ENCODE results near the gene LSR. TPM values are rescaled to one million over a fixed set of nuclear protein-coding genes. Genes with fewer than 3 reads are reported as not detected.

Gene LSR
- total RNA-seq, 1 donor from 2014 or later: 2.8 TPM

DNA sequence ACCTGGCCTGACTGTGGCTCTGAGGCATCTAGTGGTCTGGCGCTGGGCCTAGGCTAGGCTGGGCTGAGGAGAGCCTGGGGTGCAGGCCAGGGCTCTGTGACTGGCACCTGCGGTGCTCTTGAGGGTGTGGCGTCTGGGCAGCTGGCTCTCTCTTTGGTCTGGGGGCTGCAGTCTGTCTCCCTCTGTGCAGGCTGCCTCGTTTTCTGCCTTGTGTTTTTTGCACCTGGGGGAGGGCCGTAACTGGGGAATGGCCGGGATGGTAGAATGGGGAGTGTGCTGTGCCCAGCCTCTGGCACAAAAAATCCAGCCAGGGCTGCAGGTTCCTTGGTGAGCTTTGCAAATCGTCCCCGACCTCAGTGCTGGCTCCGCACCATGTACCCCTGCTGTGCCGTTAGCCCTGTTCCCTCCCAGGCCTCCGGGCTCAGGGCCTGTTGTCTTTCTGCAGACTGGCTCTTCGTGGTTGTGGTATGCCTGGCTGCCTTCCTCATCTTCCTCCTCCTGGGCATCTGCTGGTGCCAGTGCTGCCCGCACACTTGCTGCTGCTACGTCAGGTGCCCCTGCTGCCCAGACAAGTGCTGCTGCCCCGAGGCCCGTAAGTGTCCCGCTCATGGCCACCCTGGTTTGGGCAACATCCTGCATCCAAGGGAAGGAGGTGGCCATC is 13.4 kb downstream of the LSR start:
- intact Hi-C loops (cut with micrococcal nuclease): no loop called here
- no peak for DNase-seq
- Mint-ChIP-seq H3K4me3 (no peak overlapping the region), H3K9me3 (no peaks in the 10 kb centered on the region), H3K36me3 (ENCODE audit: low read depth) (peaks cover 12% of the 10 kb centered on the region), H3K4me1 (peaks cover 17% of the 10 kb centered on the region), H3K27ac (no peak overlapping the region), H3K27me3 (no peaks in the 10 kb centered on the region)

GRCh38 chr19:35264268-35265125 is 15.7 kb downstream of the LSR start:
- intact Hi-C loops (cut with micrococcal nuclease): no loop called here
- Mint-ChIP-seq H3K4me1 (peaks cover 10% of the 10 kb centered on the region), H3K36me3 (ENCODE audit: low read depth) (peaks cover 12% of the 10 kb centered on the region), H3K27ac (no peak overlapping the region), H3K9me3 (no peaks in the 10 kb centered on the region), H3K4me3 (no peak overlapping the region), H3K27me3 (no peaks in the 10 kb centered on the region)
- DNase-seq: no peak

DNA sequence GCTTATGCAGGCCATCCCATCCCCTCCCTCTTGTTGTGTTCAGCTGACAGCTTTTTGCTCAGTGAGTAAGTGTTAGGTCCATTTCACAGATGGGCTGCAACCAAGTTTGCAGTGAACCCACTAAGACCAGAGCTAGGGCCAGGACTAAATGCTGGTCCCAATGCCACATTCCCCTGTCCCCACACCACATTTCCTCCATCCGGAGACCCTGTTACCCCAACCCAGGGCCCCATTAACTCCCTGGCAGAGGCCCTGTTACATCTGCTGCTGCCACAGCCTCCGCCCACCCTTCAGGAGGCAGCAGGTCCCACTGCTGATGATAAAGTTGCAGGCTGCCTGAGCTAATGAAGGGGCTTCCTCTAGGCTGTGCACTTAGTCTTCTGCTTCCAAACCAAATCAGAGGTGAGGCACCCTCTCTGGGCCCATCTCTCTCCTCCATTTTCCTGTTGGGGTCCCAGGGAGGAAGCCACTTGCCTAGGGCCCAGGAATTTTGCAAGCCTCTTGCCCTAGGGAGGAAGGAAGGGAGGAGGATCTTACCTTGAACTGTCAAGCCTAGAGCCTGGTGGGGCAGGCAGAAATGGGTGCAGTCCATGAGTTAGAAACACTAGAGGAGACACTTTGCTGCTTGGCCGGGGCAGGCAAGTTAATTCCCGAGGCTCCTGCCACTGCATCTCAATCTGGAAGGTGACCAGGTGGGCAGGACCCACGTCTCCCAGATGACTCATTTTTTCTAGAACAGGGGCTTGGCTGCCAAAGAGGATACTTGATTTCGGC is 16.5 kb downstream of the LSR start:
- Mint-ChIP-seq H3K4me3 (peak overlapping the region; percentile 91), H3K9me3 (no peaks in the 10 kb centered on the region), H3K27ac (peak overlapping the region; percentile 55), H3K4me1 (peaks cover 10% of the 10 kb centered on the region), H3K36me3 (ENCODE audit: low read depth) (peaks cover 15% of the 10 kb centered on the region), H3K27me3 (no peaks in the 10 kb centered on the region)
- intact Hi-C loops (cut with micrococcal nuclease): no loop called here
- DNase-seq: no peak

DNA sequence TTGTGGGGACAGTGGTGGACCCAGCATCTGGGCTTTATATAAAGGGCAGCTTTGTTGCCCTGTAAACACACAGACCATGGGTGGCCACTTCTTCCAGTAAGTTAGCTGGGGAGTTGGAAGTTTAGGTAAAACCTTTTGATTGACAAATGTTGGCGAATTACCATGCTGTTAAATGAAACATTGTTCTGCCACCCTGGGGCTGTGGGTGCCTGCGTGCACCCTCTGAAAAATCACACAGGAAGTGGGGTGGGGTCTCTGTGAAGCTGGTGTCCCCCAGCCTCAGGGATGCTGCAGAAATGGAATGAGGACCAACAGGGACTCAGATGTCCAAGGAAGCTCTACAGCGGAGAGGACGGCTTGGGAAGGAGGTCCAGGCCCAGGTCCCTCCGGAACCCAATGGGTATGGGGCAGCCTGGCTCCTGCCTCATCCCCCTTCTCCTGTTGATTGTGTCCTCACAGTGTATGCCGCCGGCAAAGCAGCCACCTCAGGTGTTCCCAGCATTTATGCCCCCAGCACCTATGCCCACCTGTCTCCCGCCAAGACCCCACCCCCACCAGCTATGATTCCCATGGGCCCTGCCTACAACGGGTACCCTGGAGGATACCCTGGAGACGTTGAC is 17.2 kb downstream of the LSR start:
- no peak for DNase-seq
- intact Hi-C loops (cut with micrococcal nuclease): no loop called here
- Mint-ChIP-seq H3K27ac (peak overlapping the region; percentile 87), H3K4me3 (peak overlapping the region; percentile 91), H3K27me3 (no peaks in the 10 kb centered on the region), H3K9me3 (no peaks in the 10 kb centered on the region), H3K36me3 (ENCODE audit: low read depth) (peaks cover 22% of the 10 kb centered on the region), H3K4me1 (peaks cover 13% of the 10 kb centered on the region)

- Mint-ChIP-seq H3K27ac (peak overlapping the region; percentile 94), H3K9me3 (no peaks in the 10 kb centered on the region), H3K36me3 (ENCODE audit: low read depth) (peaks cover 28% of the 10 kb centered on the region), H3K27me3 (no peaks in the 10 kb centered on the region), H3K4me1 (peaks cover 14% of the 10 kb centered on the region), H3K4me3 (peak overlapping the region; percentile 91)
- peak; percentile 69 for DNase-seq
- intact Hi-C loops (cut with micrococcal nuclease): no loop called here
These were observed 17.9 kb downstream of the LSR start for GRCh38 chr19:35266520-35267352.

- Mint-ChIP-seq H3K9me3 (no peaks in the 10 kb centered on the region), H3K27me3 (no peaks in the 10 kb centered on the region), H3K4me3 (peak overlapping the region; percentile 91), H3K4me1 (peaks cover 15% of the 10 kb centered on the region), H3K36me3 (ENCODE audit: low read depth) (peaks cover 35% of the 10 kb centered on the region), H3K27ac (peak overlapping the region; percentile 94)
- peak; percentile 84 for DNase-seq
- intact Hi-C loops (cut with micrococcal nuclease): no loop called here
These were observed 18.6 kb downstream of the LSR start for GRCh38 chr19:35267353-35267817.

GRCh38 chr19:35267818-35268535 is 19.2 kb downstream of the LSR start:
- intact Hi-C loops (cut with micrococcal nuclease): loop anchor here (1.0 to 2.0 kb wide), 2 partner anchors 113 to 127 kb away; partner anchors contain the start of gene FXYD5
- Mint-ChIP-seq H3K27ac (peak overlapping the region; percentile 94), H3K4me1 (peaks cover 15% of the 10 kb centered on the region), H3K4me3 (peak overlapping the region; percentile 91), H3K27me3 (no peaks in the 10 kb centered on the region), H3K9me3 (no peaks in the 10 kb centered on the region), H3K36me3 (ENCODE audit: low read depth) (peaks cover 38% of the 10 kb centered on the region)
- peak; percentile 94 for DNase-seq

DNA sequence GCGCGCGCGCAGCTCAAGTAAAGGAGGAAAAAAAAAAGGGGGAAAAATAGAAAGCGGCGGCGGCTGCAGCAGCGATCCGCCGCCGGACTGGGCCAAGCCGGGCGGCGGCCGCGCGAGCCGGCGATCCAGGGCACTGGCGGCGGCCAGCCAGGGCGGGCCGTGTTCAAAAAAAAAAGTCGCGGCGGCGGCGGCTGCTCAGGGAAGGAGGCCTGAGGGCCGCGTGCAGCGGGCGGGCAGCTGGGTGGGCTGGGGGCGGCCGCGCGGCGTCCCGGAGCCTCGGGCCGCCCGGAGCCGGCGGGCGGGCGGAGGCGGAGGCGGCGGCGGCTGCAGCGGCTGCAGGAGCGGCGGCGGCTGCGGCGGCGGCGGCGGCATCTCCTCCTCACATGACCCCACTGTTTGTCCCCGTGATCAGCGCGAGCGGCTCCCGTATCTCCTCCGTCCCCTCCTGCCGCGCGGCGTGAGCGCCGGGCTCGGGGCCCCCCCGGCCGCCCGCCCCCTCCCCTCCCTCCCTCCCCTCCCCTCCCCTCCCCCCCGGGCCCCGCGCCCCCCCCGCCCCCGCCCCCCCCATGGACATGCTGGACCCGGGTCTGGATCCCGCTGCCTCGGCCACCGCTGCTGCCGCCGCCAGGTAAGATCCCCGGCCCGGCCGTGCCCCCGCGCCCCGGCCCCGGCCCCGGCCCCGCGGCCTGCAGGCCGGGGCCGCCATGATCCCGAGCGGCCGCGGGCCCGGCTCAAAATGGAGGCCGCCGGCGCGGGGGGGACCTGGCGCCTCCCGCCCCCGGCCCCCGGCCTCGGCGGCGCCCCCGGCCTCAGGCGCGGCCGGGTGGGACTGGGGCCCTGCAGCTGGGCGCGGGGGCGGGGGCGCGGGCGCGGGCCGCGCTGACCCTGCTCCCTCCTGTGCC is 20.0 kb downstream of the LSR start, which contains the start of gene USF2:
Gene USF2, plus strand, starts transcription at position 427 of the 902 bp plus-strand sequence. Its CDS starts 140 bp downstream, at position 567.
- Mint-ChIP-seq H3K27me3 (no peaks in the 10 kb centered on the region), H3K4me3 (peak within 1 kb of the TSS; percentile 91), H3K4me1 (peaks cover 15% of the 10 kb centered on the region), H3K9me3 (no peaks in the 10 kb centered on the region), H3K36me3 (ENCODE audit: low read depth) (peaks cover 46% of the 10 kb centered on the region), H3K27ac (peak within 1 kb of the TSS; percentile 94)
- peak; percentile 89 for DNase-seq
- intact Hi-C loops (cut with micrococcal nuclease): loop anchor here (1.0 to 2.0 kb wide), 3 partner anchors 79 to 127 kb away; partner anchors contain the start of genes FFAR1 and FXYD5

- intact Hi-C loops (cut with micrococcal nuclease): loop anchor here (1.0 to 2.0 kb wide), 2 partner anchors 78 to 115 kb away; partner anchors contain the start of genes FFAR1 and FXYD5
- H3K27ac Mint-ChIP-seq: peak overlapping the region; percentile 71
- no peaks in the 10 kb centered on the region for H3K27me3 Mint-ChIP-seq
- peaks cover 14% of the 10 kb centered on the region for H3K4me1 Mint-ChIP-seq
- peak overlapping the region; percentile 73 for H3K4me3 Mint-ChIP-seq
- peaks cover 50% of the 10 kb centered on the region for H3K36me3 Mint-ChIP-seq (ENCODE audit: low read depth)
- peak; percentile 92 for DNase-seq
- no peaks in the 10 kb centered on the region for H3K9me3 Mint-ChIP-seq
These were observed 20.8 kb downstream of the LSR start for GRCh38 chr19:35269438-35270117.

GRCh38 chr19:35270381-35270811 is 21.6 kb downstream of the LSR start:
- Mint-ChIP-seq H3K36me3 (ENCODE audit: low read depth) (peaks cover 58% of the 10 kb centered on the region), H3K27ac (no peak overlapping the region), H3K4me3 (peak overlapping the region; percentile 73), H3K9me3 (no peaks in the 10 kb centered on the region), H3K27me3 (no peaks in the 10 kb centered on the region), H3K4me1 (peaks cover 12% of the 10 kb centered on the region)
- intact Hi-C loops (cut with micrococcal nuclease): no loop called here
- no peak for DNase-seq

DNA sequence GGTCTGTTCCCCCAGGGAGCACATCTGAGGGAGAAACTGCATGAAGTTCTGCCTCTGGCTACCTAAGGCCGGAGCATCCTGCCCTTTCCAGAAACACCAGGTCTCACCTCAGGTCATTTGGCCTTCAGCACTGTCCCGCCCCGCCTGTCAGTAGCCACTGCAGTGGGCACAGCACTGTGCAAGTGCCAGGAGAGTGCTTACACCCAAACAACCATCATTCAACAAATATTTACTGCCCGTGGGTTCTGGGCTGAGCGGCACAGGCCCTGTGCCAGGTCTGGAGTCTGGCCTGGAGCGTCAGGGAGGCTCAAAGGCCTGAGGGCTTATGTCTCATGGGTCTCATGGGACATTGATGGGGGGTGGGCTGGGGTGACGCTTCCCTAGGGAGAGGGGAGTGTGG is 22.7 kb downstream of the LSR start:
- Mint-ChIP-seq H3K36me3 (ENCODE audit: low read depth) (peaks cover 57% of the 10 kb centered on the region), H3K4me1 (peaks cover 5% of the 10 kb centered on the region), H3K9me3 (no peaks in the 10 kb centered on the region), H3K27me3 (no peaks in the 10 kb centered on the region), H3K4me3 (no peak overlapping the region), H3K27ac (no peak overlapping the region)
- DNase-seq: no peak
- intact Hi-C loops (cut with micrococcal nuclease): no loop called here
